ENCODE measurements around the gene TMEM221.

The TMEM221 gene

DNA sequence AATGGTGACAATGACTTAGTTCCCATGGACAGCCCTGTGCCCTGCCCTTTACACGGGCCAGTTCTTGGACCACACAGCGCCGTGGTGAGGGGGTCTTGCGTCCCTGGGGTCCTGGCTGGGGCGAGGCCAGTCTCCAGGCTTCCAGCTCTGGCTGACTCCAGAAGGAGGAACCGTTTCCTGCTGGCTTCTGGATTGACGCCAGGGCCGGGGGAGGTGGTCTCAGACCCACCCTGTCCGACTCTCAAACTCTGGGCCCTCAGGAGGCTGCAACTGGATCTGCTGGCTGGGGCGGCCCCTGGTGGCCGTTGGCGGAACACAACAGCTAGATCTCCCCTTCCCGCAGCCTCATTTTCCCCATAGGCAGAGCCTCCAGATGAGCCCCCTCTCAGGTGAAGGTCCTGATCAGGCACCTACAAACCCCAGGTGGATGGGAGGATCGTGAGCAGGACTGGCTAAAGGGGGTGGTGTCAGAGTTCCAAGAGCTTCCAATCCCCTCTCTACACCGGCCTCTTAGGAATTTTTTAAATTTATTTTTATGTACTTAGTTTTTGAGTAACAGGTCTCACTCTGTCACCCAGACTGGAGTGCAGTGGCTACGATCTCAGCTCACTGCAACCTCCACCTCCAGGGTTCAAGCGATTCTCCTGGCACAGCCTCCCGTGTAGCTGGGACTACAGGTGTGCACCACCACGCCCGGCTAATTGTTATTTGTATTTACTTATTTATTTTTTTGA is 62.4 kb downstream of the TMEM221 start:
- peak; percentile 95 for TF ChIP-seq CTCF (conservative IDR thresholded peaks at IDR 0.05; ENCODE audit: low read depth)
- no peak overlapping the region for H3K27ac ChIP-seq
- peak; percentile 66 for DNase-seq (ENCODE audit: low spot score)
- ChIA-PET CTCF (interaction anchor here (0.6 to 1.5 kb wide), 13 partner anchors 9 to 707 kb away, joined by 3 to 12 read pairs (median 4); partner anchors contain the start of genes ANO8, MRPL34 and MVB12A), POLR2A (ENCODE audit: low non-redundant PET) (interaction anchor here (0.6 kb wide), 1 partner anchor 82 kb away, joined by 3 read pairs; no protein-coding TSS in a partner anchor)

All from RWPE1 (cell line).